Esophagus muscularis mucosa (tissue), 4 donors: Measurements from ENCODE around the gene MAP4K4. TPM values are rescaled to one million over a fixed set of nuclear protein-coding genes. Genes with fewer than 3 reads are reported as not detected.

ENCODE experiments used
- DNase-seq: peaks from one replicate; pipeline ENCODE4 v3.0.0-alpha.2; 2017; ENCODE audit errors: extremely low spot score
- H3K27ac ChIP-seq, 4 donors: fragments of 200-600 bp; sonication (generic); replicated peaks in 1 of 4; 1 replicate in 3 of 4; 2 replicates in 1 of 4; pipeline ENCODE4 v1.5.1; 2016 to 2019; ENCODE audit warnings: mild to moderate bottlenecking in 1 of 4
- H3K27me3 ChIP-seq, 4 donors: fragments of 200-600 bp; sonication (generic); one replicate each; pipeline versions ENCODE4 v1.5.1 to v1.6.0; 2016 to 2019
- H3K36me3 ChIP-seq, 4 donors: fragments of 200-600 bp; sonication (generic); one replicate each; pipeline ENCODE4 v1.5.1; 2016 to 2019
- H3K4me1 ChIP-seq, 4 donors: fragments of 200-600 bp; sonication (generic); one replicate each; pipeline ENCODE4 v1.5.1; 2016 to 2019
- H3K4me3 ChIP-seq, 4 donors: fragments of 200-600 bp; sonication (generic); 1 replicate in 2 of 4; 2 replicates in 2 of 4; pipeline ENCODE4 v1.5.1; 2016 to 2019; ENCODE audit warnings: mild to moderate bottlenecking in 4 of 4, moderate library complexity in 1 of 4
- H3K9me3 ChIP-seq, 4 donors: fragments of 200-600 bp; sonication (generic); 1 replicate in 3 of 4; 2 replicates in 1 of 4; pipeline ENCODE4 v1.5.1; 2016 to 2019
- EP300 ChIP-seq: sonication (generic); formaldehyde crosslinking; IDR thresholded peaks from one replicate; pipeline ENCODE4 v1.6.1; 2017; ENCODE audit warnings: antibody characterized with exemption
- POLR2A ChIP-seq: fragments of 450-650 bp; IDR thresholded peaks from one replicate; pipeline ENCODE4 v1.6.1; 2017; ENCODE audit warnings: antibody characterized with exemption, moderate library complexity, mild to moderate bottlenecking, low read depth
- POLR2AphosphoS5 ChIP-seq, 2 donors: sonication (generic); formaldehyde crosslinking; IDR thresholded peaks; one replicate each; pipeline ENCODE4 v1.6.1; 2017; ENCODE audit warnings: antibody characterized with exemption in 2 of 2
- WGBS: methylation state at CpG from one replicate; pipeline ENCODE4 v1.1.5; 2018; 5-methylcytosine and 5-hydroxymethylcytosine counted together
- intact Hi-C: fragments of 100-400 bp; cut with DNase I; formaldehyde crosslinking; loops from one replicate; pipeline ENCODE4 v1.15.1; 2023
- total RNA-seq, 4 donors: library from RNA; depleted of rRNA; stranded (reverse); fragments of >200 nt; gene quantifications; one replicate each; pipeline versions ENCODE4 v1.1.0 to v1.2.1, GENCODE V29; 2016
- TF ChIP-seq, protein P1 (sequence below), 3 experiments: fragments of 200-600 bp in 2 of 3; fragments of 450-650 bp in 1 of 3; sonication (generic) in 2 of 3; IDR thresholded peaks; one replicate each; pipeline ENCODE4 v1.5.1; 2017 to 2019; ENCODE audit warnings: antibody characterized with exemption in 3 of 3, mild to moderate bottlenecking in 2 of 3, moderate library complexity in 1 of 3

MAP4K4 gene
- total RNA-seq, 4 donors from 2014 or later = 37.8 to 59.0 (median 51.7) TPM

DNA sequence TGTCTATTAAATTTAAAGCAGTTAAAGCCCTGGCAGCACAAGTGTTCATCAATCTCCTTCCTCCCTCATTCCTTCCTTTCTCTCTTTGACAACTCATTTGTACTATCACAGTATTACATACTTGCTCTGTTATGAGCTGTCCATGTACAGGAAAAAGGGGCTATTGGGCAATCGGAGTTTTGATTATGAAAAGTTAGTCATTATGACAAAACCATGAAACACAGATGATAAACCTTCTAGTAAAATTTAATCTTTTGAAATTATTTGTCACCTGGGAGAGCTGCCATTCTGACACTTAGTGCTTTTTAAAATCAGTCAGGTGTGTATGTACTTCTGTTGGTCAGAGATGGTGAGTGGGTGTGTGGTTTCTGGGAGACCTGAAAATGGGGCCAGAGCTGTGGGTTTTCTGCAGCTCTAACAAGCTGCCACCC, 39.4 kb downstream of the MAP4K4 start:
- no peak for DNase-seq
- Histone ChIP-seq H3K36me3 (no peaks in the 10 kb centered on the region), H3K4me3 (no peak overlapping the region), H3K27ac (peak overlapping the region in 3 of 4 donors; percentile 44 to 71 (median 45)), H3K4me1 (peaks cover 76 to 86% (median 81%) of the 10 kb centered on the region in 4 donors), H3K27me3 (no peaks in the 10 kb centered on the region), H3K9me3 (no peaks in the 10 kb centered on the region)
- WGBS = 13% methylated on average over 1 of the region's 1 CpG
- intact Hi-C loops = no loop called here
- TF ChIP-seq EP300 (no peak), POLR2AphosphoS5 (IDR thresholded peaks at IDR 0.05) (peak in 1 of 2 donors; percentile 47)
- TF ChIP-seq, protein P1, sequence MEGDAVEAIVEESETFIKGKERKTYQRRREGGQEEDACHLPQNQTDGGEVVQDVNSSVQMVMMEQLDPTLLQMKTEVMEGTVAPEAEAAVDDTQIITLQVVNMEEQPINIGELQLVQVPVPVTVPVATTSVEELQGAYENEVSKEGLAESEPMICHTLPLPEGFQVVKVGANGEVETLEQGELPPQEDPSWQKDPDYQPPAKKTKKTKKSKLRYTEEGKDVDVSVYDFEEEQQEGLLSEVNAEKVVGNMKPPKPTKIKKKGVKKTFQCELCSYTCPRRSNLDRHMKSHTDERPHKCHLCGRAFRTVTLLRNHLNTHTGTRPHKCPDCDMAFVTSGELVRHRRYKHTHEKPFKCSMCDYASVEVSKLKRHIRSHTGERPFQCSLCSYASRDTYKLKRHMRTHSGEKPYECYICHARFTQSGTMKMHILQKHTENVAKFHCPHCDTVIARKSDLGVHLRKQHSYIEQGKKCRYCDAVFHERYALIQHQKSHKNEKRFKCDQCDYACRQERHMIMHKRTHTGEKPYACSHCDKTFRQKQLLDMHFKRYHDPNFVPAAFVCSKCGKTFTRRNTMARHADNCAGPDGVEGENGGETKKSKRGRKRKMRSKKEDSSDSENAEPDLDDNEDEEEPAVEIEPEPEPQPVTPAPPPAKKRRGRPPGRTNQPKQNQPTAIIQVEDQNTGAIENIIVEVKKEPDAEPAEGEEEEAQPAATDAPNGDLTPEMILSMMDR (IDR thresholded peaks at IDR 0.05) = no peak

DNA sequence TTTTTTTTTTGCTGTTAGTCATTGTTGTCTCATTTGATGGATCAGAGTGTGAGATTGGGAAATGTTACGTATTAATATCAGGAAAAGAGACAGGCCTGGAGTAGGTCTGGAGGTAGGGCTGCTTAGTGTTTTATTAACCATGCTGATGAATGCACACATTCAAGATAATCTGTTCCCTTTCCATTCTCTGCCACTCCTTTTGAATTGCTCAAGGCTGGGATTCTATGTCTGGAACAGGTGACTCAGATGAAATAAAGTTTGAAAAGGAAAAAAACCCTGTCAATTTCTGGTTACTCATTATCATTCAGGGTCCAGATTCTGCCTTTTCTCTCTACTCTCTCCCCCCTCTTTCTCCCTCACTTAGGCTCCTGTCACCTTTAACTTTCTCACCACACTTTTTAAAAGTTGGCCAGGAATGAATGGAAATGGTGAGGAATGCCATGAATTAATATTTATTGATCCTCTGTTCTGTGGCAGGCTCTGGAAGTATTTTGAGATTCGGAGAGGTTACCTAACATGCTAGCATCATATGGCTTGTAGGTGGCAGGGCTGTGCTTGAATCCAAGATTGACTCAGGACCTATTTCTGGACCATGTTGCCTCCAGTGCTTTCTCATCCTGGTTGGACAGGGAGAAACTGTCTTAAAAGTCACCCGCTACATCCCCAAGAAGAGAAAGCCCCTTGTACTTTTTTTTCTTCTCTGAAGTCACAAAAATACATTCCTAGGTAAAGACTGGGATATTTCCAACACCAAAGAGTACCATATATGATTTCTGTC, 40.2 kb downstream of the MAP4K4 start:
- H3K4me3 ChIP-seq = no peak overlapping the region
- intact Hi-C loops = no loop called here
- H3K36me3 ChIP-seq = no peaks in the 10 kb centered on the region
- no peaks in the 10 kb centered on the region for H3K9me3 ChIP-seq
- no peak for TF ChIP-seq POLR2AphosphoS5 (IDR thresholded peaks at IDR 0.05)
- no peak for TF ChIP-seq EP300
- TF ChIP-seq, protein P1 (IDR thresholded peaks at IDR 0.05) = no peak
- TF ChIP-seq POLR2A = no peak
- H3K27ac ChIP-seq = peak overlapping the region in 1 of 4 donors; percentile 18
- peaks cover 76 to 86% (median 83%) of the 10 kb centered on the region in 4 donors for H3K4me1 ChIP-seq
- 77% methylated on average over 3 of the region's 3 CpGs for WGBS
- no peak for DNase-seq
- H3K27me3 ChIP-seq = no peaks in the 10 kb centered on the region

DNA sequence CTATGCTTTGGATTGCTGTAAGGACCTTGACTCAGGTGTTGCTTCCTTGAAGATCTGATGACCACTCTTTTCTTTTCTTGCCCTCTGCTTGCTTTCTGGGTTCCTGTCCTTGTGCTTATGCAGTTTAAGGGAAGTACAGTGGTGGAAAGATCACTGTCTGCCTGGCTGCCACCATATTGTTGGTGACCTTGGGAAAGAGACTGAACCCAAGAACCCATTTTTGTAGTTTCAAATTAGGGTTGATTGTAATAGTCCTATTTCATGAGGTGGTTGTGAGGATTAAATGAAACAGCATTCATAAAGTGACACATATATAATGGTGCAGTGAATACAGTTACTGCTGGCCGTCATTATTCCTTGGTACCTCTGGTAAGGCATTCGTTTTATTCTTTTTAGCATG, 41.1 kb downstream of the MAP4K4 start:
- no peak overlapping the region for H3K27ac ChIP-seq
- WGBS = 91% methylated on average over 2 of the region's 2 CpGs
- DNase-seq = no peak
- no peak overlapping the region for H3K4me3 ChIP-seq
- intact Hi-C loops = no loop called here
- peaks cover 76 to 86% (median 83%) of the 10 kb centered on the region in 4 donors for H3K4me1 ChIP-seq
- H3K9me3 ChIP-seq = no peaks in the 10 kb centered on the region
- H3K36me3 ChIP-seq = no peaks in the 10 kb centered on the region
- no peak for TF ChIP-seq POLR2AphosphoS5 (IDR thresholded peaks at IDR 0.05)
- TF ChIP-seq, protein P1 (IDR thresholded peaks at IDR 0.05) = no peak
- TF ChIP-seq POLR2A = no peak
- no peak for TF ChIP-seq EP300
- H3K27me3 ChIP-seq = no peaks in the 10 kb centered on the region

DNA sequence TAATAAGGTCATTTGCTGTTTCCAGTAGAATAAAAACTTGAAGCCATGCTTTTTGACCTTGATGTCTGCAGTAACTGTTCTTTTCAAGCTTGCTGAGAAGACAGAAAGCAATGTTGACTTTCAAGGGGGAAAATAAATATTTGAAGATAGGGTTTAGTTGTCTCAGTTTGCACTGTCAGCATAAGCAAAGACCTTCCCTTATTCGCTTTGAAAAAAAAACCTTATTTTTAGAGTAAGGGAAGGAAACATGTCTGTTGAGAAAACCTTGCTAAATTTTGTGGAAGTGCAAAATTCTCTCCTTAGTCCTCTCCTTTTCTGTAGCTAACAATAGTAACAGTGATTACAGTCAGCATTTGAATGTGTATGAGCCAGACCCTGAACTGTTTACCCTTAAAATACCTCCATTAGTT, 43.1 kb downstream of the MAP4K4 start:
- H3K9me3 ChIP-seq = no peaks in the 10 kb centered on the region
- DNase-seq = no peak
- H3K4me3 ChIP-seq = no peak overlapping the region
- H3K36me3 ChIP-seq = no peaks in the 10 kb centered on the region
- no peak overlapping the region for H3K27ac ChIP-seq
- intact Hi-C loops = no loop called here
- TF ChIP-seq POLR2A (no peak), EP300 (no peak), POLR2AphosphoS5 (IDR thresholded peaks at IDR 0.05) (no peak)
- TF ChIP-seq, protein P1 (IDR thresholded peaks at IDR 0.05) = no peak
- 59% methylated on average over 1 of the region's 1 CpG for WGBS
- peaks cover 72 to 83% (median 77%) of the 10 kb centered on the region in 4 donors for H3K4me1 ChIP-seq
- H3K27me3 ChIP-seq = no peaks in the 10 kb centered on the region
